ENCODE measurements around the gene DNAH8. TPM values are rescaled to one million over a fixed set of nuclear protein-coding genes. Genes with fewer than 3 reads are reported as not detected.
"Not testable (repeated sequence)": the region's sequence is repeated elsewhere in the genome, so short reads cannot be mapped to it uniquely, and the experiment has no call there.

DNAH8 gene
- total RNA-seq, 1 donor from 2014 or later: 0.03 TPM

GRCh38 chr6:38912378-38912777, 197.3 kb downstream of the DNAH8 start:
- Histone ChIP-seq H3K4me3 (no peak overlapping the region), H3K27me3 (ENCODE audit: low read depth) (no peaks in the 10 kb centered on the region), H3K4me1 (no peaks in the 10 kb centered on the region), H3K9me3 (no peaks in the 10 kb centered on the region), H3K36me3 (no peaks in the 10 kb centered on the region), H3K27ac (no peak overlapping the region)
- intact Hi-C loops (cut with DNase I): no loop called here
- TF ChIP-seq CTCF (IDR thresholded peaks at IDR 0.05): no peak
- ATAC-seq (no peak), DNase-seq (no peak)

- Histone ChIP-seq H3K27me3 (ENCODE audit: low read depth) (no peaks in the 10 kb centered on the region), H3K27ac (no peak overlapping the region), H3K9me3 (no peaks in the 10 kb centered on the region), H3K4me3 (no peak overlapping the region), H3K4me1 (no peaks in the 10 kb centered on the region), H3K36me3 (no peaks in the 10 kb centered on the region)
- TF ChIP-seq CTCF (IDR thresholded peaks at IDR 0.05): no peak
- intact Hi-C loops (cut with DNase I): no loop called here
- ATAC-seq: no peak
- no peak for DNase-seq
Measured at GRCh38 chr6:38915205-38915925, 200.3 kb downstream of the DNAH8 start.

- H3K9me3 ChIP-seq; H3K4me3 ChIP-seq; intact Hi-C loops (cut with DNase I); H3K36me3 ChIP-seq; DNase-seq; H3K4me1 ChIP-seq; H3K27me3 ChIP-seq (ENCODE audit: low read depth); ATAC-seq; H3K27ac ChIP-seq: not testable (repeated sequence)
Measured at GRCh38 chr6:38921540-38921939, 206.4 kb downstream of the DNAH8 start.

- TF ChIP-seq CTCF (IDR thresholded peaks at IDR 0.05): no peak
- DNase-seq: no peak
- Histone ChIP-seq H3K4me1 (no peaks in the 10 kb centered on the region), H3K36me3 (no peaks in the 10 kb centered on the region), H3K4me3 (no peak overlapping the region), H3K9me3 (no peaks in the 10 kb centered on the region), H3K27me3 (ENCODE audit: low read depth) (no peaks in the 10 kb centered on the region), H3K27ac (no peak overlapping the region)
- no peak for ATAC-seq
- intact Hi-C loops (cut with DNase I): no loop called here
Measured at GRCh38 chr6:38924791-38925509, 209.8 kb downstream of the DNAH8 start.

- Histone ChIP-seq H3K27ac (no peak overlapping the region), H3K36me3 (no peaks in the 10 kb centered on the region), H3K4me3 (no peak overlapping the region), H3K9me3 (no peaks in the 10 kb centered on the region), H3K4me1 (no peaks in the 10 kb centered on the region), H3K27me3 (ENCODE audit: low read depth) (peaks cover 7% of the 10 kb centered on the region)
- ATAC-seq (no peak), DNase-seq (no peak)
- TF ChIP-seq CTCF (IDR thresholded peaks at IDR 0.05): no peak
- intact Hi-C loops (cut with DNase I): no loop called here
Measured at GRCh38 chr6:38929560-38929959, 214.4 kb downstream of the DNAH8 start.

- TF ChIP-seq CTCF (IDR thresholded peaks at IDR 0.05): peak; percentile 19
- ATAC-seq (peak; percentile 29 to 43), DNase-seq (no peak)
- intact Hi-C loops (cut with DNase I): no loop called here
- no peak overlapping the region for H3K4me3 ChIP-seq
- H3K27me3 ChIP-seq (ENCODE audit: low read depth): peaks cover 7% of the 10 kb centered on the region
- H3K4me1 ChIP-seq: no peaks in the 10 kb centered on the region
- no peaks in the 10 kb centered on the region for H3K9me3 ChIP-seq
- no peaks in the 10 kb centered on the region for H3K36me3 ChIP-seq
- no peak overlapping the region for H3K27ac ChIP-seq
Measured at GRCh38 chr6:38933426-38933825, 218.3 kb downstream of the DNAH8 start.
